ENCODE measurements around the gene TCP11. TPM values are rescaled to one million over a fixed set of nuclear protein-coding genes. Genes with fewer than 3 reads are reported as not detected.

The TCP11 gene
- total RNA-seq, 4 donors from 2014 or later = not detected

GRCh38 chr6:35080821-35081425 is 60.2 kb downstream of the TCP11 start:
- peaks cover 0 to 95% (median 0%) of the 10 kb centered on the region in 3 donors for H3K36me3 ChIP-seq

DNA sequence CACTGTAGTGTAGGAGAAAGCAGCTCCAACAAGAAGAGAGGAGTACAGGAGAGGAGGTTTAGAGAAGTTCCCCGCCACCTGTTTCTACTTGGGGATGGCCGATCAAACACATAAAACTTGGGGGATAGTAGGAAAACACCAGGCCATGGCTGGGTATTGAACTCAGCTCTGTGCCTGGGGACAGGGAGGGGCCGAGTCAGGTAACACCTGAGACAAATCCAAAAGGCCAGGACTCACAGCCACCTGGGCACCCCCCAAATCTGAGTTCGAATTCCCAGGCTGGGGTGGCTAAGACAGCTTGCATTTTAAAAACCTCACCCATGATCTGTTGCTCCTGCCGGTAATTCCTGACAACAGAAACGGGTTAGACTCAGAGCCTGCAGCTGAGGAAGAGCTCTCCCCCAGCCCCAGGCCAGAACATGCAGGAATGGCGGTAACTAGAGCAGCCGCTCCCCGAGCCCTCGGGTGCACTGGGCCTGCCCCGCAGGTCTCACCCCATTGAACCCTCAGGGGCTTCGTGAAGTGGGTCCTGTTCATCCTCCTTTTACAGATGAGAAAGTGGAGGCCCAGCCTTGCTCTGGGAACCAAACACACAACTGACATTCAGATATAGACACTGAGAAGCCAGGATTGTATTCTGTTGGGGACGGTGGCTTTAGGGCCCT is 61.0 kb downstream of the TCP11 start:
- no peak for TF ChIP-seq POLR2A (IDR thresholded peaks at IDR 0.05)
- TF ChIP-seq, protein P1, sequence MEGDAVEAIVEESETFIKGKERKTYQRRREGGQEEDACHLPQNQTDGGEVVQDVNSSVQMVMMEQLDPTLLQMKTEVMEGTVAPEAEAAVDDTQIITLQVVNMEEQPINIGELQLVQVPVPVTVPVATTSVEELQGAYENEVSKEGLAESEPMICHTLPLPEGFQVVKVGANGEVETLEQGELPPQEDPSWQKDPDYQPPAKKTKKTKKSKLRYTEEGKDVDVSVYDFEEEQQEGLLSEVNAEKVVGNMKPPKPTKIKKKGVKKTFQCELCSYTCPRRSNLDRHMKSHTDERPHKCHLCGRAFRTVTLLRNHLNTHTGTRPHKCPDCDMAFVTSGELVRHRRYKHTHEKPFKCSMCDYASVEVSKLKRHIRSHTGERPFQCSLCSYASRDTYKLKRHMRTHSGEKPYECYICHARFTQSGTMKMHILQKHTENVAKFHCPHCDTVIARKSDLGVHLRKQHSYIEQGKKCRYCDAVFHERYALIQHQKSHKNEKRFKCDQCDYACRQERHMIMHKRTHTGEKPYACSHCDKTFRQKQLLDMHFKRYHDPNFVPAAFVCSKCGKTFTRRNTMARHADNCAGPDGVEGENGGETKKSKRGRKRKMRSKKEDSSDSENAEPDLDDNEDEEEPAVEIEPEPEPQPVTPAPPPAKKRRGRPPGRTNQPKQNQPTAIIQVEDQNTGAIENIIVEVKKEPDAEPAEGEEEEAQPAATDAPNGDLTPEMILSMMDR (IDR thresholded peaks at IDR 0.05) = no peak
- Histone ChIP-seq H3K4me1 (peaks cover 0 to 8% (median 0%) of the 10 kb centered on the region in 4 donors), H3K4me3 (no peak overlapping the region), H3K27me3 (no peaks in the 10 kb centered on the region), H3K27ac (no peak overlapping the region), H3K36me3 (peaks cover 0 to 90% (median 0%) of the 10 kb centered on the region in 3 donors), H3K9me3 (no peaks in the 10 kb centered on the region)
- peak in 2 of 3 donors; percentile 21 to 35 for DNase-seq

More at GRCh38 chr6:35080821-35081425, 60.2 kb downstream of the TCP11 start:
- H3K4me1 ChIP-seq = peaks cover 0 to 8% (median 0%) of the 10 kb centered on the region in 4 donors
- H3K4me3 ChIP-seq = no peak overlapping the region
- H3K9me3 ChIP-seq = no peaks in the 10 kb centered on the region
- no peaks in the 10 kb centered on the region for H3K27me3 ChIP-seq
- H3K27ac ChIP-seq = peak overlapping the region in 1 of 4 donors; percentile 25
- TF ChIP-seq, protein P1 (IDR thresholded peaks at IDR 0.05) = no peak
- TF ChIP-seq POLR2A (IDR thresholded peaks at IDR 0.05) = no peak
- peak in 2 of 3 donors; percentile 42 for DNase-seq

- Histone ChIP-seq H3K4me3 (no peak overlapping the region), H3K36me3 (peaks cover 0 to 89% (median 0%) of the 10 kb centered on the region in 3 donors), H3K4me1 (peaks cover 0 to 8% (median 0%) of the 10 kb centered on the region in 4 donors), H3K9me3 (no peaks in the 10 kb centered on the region), H3K27ac (no peak overlapping the region), H3K27me3 (no peaks in the 10 kb centered on the region)
- peak in 2 of 3 donors; percentile 29 to 40 for DNase-seq
- no peak for TF ChIP-seq POLR2A (IDR thresholded peaks at IDR 0.05)
- TF ChIP-seq, protein P1 (IDR thresholded peaks at IDR 0.05) = no peak
These were observed 61.7 kb downstream of the TCP11 start for GRCh38 chr6:35079311-35080000.

DNA sequence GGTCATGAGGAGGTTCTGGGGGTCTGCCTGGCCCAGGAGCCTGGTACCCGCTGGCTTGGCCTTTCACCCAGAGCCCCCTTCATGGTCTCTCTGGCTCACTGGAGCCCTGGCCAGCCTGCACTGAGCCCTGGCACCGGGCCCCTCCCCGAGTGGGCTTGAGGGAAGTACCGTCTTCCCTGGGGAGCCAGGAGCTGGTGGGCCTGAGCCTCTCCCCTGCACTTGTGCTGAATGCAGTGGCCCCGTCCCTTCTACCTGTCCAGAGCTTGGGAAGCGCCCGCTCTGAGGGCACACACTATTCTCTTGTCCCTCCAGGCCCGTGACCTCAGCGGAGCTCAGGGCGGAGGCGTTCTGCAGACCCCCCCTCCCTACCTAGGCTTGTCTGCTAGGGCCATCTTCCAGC is 62.2 kb downstream of the TCP11 start:
- H3K9me3 ChIP-seq = no peaks in the 10 kb centered on the region
- H3K4me1 ChIP-seq = peaks cover 0 to 8% (median 0%) of the 10 kb centered on the region in 4 donors
- no peak overlapping the region for H3K27ac ChIP-seq
- no peaks in the 10 kb centered on the region for H3K27me3 ChIP-seq
- H3K36me3 ChIP-seq = peaks cover 0 to 87% (median 0%) of the 10 kb centered on the region in 3 donors
- no peak for TF ChIP-seq POLR2A (IDR thresholded peaks at IDR 0.05)
- TF ChIP-seq, protein P1 (IDR thresholded peaks at IDR 0.05) = no peak
- H3K4me3 ChIP-seq = no peak overlapping the region
- peak in 2 of 3 donors; percentile 40 to 41 for DNase-seq

- DNase-seq = peak in 2 of 3 donors; percentile 31 to 32
- Histone ChIP-seq H3K9me3 (no peaks in the 10 kb centered on the region), H3K27me3 (no peaks in the 10 kb centered on the region), H3K4me1 (peaks cover 0 to 8% (median 0%) of the 10 kb centered on the region in 4 donors), H3K27ac (no peak overlapping the region), H3K36me3 (peaks cover 0 to 87% (median 0%) of the 10 kb centered on the region in 3 donors), H3K4me3 (no peak overlapping the region)
- TF ChIP-seq POLR2A (IDR thresholded peaks at IDR 0.05) = no peak
- TF ChIP-seq, protein P1 (IDR thresholded peaks at IDR 0.05) = no peak
These were observed 62.8 kb downstream of the TCP11 start for GRCh38 chr6:35078226-35078850.

All from Peyer's patch (tissue), 4 donors.